KG1 (cell line): Measurements from ENCODE around the gene GINS3.
"Not testable (repeated sequence)": the region's sequence is repeated elsewhere in the genome, so short reads cannot be mapped to it uniquely, and the experiment has no call there.

ENCODE experiments used
- DNase-seq: peaks from one replicate; lab custom pipeline; 2025; lab: John Stamatoyannopoulos, UW

GINS3 gene

DNA sequence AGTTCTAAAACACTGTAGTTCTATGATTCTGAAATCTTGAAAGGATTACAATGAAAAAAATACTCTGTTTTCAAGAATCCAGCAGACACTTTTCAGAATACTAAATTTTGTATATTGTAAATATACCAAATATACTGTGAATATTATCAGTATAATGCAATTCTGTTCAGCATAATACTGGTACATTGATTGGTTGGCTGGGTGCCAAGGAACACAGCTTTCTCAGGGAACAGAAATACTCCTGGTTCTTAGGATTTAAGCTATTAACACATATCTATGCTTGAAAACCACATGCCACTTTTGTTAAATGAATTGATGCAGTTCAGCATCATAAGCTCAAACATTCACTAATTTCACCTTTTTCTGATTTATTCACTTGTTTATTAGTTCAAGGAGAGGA lies 2.5 kb upstream of the GINS3 start:
- no peak for DNase-seq

GRCh38 chr16:58393138-58393504 lies 850 bp downstream of the GINS3 start:
- no peak for DNase-seq

- DNase-seq = not testable (repeated sequence)
These were observed 4.6 kb downstream of the GINS3 start for GRCh38 chr16:58396897-58397296.

- DNase-seq = no peak
These were observed 7.7 kb downstream of the GINS3 start for GRCh38 chr16:58399718-58400633.

DNA sequence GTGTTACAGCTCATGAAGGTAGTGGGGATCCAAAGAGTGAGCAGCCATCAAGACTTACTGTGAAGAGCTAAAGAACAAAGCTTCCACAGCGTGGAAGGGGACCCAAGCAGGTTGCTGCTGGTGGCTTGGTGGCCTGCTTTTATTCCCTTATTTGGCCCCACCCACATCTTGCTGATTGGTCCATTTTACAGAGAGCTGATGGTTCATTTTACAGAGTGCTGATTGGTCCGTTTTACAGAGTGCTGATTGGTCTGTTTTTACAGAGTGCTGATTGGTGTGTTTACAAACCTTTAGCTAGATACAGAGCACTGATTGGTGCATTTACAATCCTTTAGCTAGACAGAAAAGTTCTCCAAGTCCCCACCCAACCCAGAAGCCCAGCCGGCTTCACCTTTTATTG lies 9.0 kb downstream of the GINS3 start:
- DNase-seq = not testable (repeated sequence)

DNA sequence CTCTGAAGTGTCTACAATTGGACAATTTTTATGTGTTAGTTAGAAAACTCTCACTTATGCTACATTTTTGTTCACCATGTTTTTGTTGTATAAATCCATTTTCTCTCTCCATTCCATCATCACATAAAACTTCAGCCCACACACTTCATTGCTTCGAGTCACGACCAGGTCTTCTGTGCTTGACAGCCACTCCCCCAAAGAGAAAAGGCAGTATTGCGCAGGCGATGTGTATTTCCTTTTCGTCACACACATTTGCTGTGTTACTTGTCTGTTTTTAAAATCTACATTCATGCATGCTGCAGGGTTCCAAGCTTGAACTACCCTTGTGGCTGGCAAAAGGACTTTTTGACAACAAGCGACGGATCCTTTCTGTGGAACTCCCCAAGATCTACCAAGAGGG lies 10.5 kb downstream of the GINS3 start:
- DNase-seq = no peak

DNA sequence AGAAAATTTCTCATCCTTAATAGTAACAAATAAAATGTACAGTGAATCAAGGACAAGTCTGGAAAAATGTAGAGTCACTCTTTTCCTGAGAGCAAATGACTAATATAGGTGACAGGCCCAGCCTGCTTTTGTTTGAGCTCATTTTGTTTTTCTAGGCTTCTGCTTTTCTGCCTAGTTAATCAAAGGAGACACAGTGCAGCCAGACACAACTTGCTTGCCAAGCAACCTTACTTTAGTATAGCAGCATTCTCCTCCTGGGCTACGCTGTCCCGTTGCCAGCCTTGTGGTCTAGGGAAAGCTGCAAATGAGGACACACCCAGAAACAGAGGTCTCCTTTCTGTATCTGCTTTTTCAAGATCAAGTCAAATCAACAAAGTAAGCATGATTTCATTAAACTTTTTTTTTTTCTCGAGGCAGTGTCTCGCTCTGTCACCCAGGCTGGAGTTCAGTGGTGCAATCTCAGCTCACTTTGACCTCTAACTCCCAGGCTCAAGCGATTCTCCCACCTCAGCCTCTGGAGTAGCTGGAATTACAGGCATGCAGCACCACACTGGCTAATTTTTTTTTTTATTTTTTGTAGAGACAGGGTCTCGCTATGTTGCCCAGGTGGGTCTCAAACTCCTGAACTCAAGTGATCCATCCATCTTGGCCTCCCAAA lies 17.2 kb downstream of the GINS3 start:
- DNase-seq = no peak

DNA sequence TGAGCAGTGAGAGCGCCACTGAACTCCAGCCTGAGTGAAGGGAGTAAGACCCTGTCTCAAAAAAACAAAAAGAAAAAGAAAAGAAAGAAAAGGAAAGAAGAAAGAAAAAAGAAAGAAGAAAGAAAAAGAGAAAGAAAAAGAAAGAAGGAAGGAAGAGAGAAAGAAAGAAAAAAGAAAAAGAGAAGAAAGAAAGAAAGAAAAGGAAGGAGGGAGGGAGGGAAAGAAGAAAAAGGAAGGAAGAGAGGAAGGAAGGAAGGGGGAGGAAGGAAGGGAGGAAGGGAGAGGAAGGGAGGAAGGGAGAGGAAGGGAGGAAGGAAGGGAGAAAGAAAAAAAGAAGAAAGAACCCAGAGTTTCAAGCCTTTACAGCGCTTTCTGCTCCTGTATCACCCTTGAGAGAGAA lies 19.1 kb downstream of the GINS3 start:
- no peak for DNase-seq

- no peak for DNase-seq
These were observed 19.7 kb downstream of the GINS3 start for GRCh38 chr16:58411736-58412614.

DNA sequence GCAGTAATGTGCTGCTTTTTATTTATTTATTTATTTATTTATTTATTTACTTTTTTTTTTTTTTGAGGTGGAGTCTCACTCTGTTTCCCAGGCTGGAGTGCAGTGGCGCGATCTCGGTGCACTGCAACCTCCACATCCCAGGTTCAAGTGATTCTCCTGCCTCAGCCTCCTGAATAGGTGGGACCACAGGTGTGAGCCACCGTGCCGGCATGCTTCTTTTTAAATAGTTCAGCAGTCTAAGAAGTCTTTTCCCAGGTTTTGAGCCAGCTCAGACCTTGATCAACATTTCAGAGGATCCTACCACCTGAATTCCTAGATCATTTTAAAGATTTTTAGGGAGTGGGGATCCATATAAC lies 20.3 kb downstream of the GINS3 start:
- DNase-seq = not testable (repeated sequence)

DNA sequence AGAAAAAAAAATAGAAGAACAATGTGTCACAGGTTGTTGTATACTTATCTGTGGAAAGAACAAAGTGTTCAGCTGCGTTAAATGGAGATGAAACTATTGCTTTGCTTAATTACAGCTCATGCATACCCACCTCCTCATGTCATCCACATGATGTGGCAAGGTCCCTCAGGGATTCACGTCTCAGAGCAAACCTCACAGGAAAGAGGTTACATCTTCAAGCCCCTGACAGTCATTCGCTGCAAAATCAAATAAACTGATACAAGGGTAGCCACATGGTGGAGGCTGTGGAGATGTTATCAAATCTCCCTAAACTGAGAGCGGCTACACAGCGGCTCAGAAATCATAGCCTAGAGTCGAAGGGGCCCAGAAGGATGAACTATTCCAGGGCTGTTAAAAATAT lies 21.1 kb downstream of the GINS3 start:
- no peak for DNase-seq

DNA sequence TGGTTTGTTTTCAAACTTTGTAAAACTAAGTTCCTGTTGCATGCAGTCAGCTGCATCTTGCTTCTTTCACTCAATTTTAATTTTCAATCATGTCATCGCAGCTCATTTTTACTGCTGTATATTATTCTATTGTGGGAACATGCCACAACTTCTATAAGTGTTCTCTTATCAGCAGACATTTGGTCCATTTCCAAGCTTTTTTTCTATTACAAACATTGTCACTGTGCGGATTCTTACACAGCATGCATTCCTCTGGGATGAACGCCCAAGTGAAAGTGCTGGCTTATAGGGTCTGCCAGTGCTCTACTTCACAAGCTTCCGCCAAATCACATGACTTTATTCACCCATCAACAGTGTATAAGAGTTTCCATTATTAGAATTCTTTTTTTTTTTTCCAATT lies 22.7 kb downstream of the GINS3 start:
- no peak for DNase-seq

- not testable (repeated sequence) for DNase-seq
These were observed 23.7 kb downstream of the GINS3 start for GRCh38 chr16:58415961-58416360.

- DNase-seq = no peak
These were observed 24.8 kb downstream of the GINS3 start for GRCh38 chr16:58417035-58417434.

DNA sequence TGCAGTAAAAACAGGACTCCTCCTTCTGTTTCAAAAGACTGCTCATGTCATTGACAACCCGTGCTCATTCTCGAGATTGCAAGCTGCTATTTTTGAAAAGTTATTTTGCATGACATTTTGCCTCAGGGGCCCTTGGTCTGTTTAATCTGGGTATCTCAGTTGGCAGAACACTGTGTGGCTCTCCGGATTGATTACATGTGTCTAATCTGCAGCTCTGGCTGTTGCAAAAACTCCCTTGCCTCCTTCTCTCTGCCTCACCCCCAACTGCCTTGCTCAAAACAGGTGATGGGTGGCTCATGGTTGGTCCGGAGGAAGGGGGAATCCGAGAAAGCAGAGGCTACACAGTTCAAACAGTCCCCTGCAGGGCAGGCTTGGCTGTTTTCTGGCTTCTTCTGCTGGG lies 25.3 kb downstream of the GINS3 start:
- DNase-seq = no peak

- DNase-seq = no peak
These were observed 25.8 kb downstream of the GINS3 start for GRCh38 chr16:58418026-58418425.

DNA sequence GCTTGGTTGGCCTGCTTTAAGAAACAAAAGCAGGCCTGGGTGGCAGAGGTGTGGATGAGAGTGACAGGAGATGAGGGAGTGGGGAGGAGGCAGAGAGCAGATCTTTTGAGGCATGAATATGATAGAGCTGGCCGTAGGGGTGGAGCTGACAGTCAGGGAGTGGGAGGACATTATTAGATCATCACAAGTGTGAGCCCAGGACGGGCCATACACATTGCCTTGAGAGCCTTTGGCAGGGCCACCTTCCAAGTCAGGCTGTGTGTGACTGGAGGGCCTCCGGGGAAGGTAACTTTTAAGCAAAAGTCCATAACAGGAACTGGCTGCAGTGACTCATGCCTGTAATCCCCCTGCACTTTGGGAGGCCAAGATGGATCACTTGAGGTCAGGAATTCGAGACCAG lies 26.3 kb downstream of the GINS3 start:
- DNase-seq = no peak

- DNase-seq = no peak
These were observed 27.1 kb downstream of the GINS3 start for GRCh38 chr16:58419241-58419990.

GRCh38 chr16:58421059-58421458 lies 28.8 kb downstream of the GINS3 start:
- DNase-seq = no peak

- no peak for DNase-seq
These were observed 29.3 kb downstream of the GINS3 start for GRCh38 chr16:58421529-58421928.

- DNase-seq = no peak
These were observed 30.5 kb downstream of the GINS3 start for GRCh38 chr16:58422809-58423208.

DNA sequence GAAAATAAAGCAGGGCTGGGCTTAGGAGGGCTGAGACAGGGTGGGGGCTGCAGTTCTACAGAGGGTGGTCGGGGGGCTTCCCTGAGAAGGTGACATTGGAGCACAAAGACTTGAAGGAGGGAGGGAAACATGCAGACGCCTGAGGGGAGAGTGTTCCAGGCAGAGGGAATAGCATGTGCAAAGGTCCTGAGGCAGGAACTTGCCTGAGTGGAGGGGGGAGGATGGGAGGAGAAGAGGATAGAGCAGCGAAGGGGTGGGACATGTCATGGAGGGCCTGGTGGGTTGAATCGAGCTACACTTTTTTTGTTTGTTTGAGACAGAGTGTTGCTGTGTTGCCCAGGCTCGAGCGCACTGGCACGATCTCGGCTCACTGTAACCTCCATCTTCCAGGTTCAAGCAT lies 33.0 kb downstream of the GINS3 start:
- DNase-seq = no peak
